Activated CD8-positive, alpha-beta memory T cell treated with anti-CD3 and anti-CD28 coated beads, Interleukin-2, amount 10 ng/mL, durations not matched to agents 7 days and 5 days (primary cell): ENCODE results near the gene COL28A1. TPM values are rescaled to one million over a fixed set of nuclear protein-coding genes. Genes with fewer than 3 reads are reported as not detected.
"Not testable (repeated sequence)": the region's sequence is repeated elsewhere in the genome, so short reads cannot be mapped to it uniquely, and the experiment has no call there.

Source experiments
- ATAC-seq: fragments of 150-1000 bp; cut with Tn5 transposase; one replicate; pipeline ENCODE4 v1.10.0; 2021; ENCODE audit warnings: moderate library complexity
- CTCF ChIA-PET: fragments of 350-600 bp; sonication (Branson Sonifier 250); formaldehyde crosslinking; loops from one replicate; lab custom pipeline; 2021; ENCODE audit warnings: antibody characterized with exemption; lab: Charles Lee
- DNase-seq: peaks from one replicate; pipeline ENCODE4 v3.0.0-alpha.2; 2020
- H3K27ac Mint-ChIP-seq: one replicate; pipeline ENCODE4 v1.8.0; 2021; ENCODE audit warnings: mild to moderate bottlenecking, mixed read lengths
- H3K27me3 Mint-ChIP-seq: one replicate; pipeline ENCODE4 v1.8.0; 2021; ENCODE audit warnings: mixed read lengths
- H3K36me3 Mint-ChIP-seq: one replicate; pipeline ENCODE4 v1.8.0; 2021; ENCODE audit warnings: mild to moderate bottlenecking, mixed read lengths
- H3K4me1 Mint-ChIP-seq: one replicate; pipeline ENCODE4 v1.8.0; 2021; ENCODE audit warnings: mixed read lengths
- H3K4me3 Mint-ChIP-seq: one replicate; pipeline ENCODE4 v1.8.0; 2021; ENCODE audit warnings: mild to moderate bottlenecking, moderate library complexity, mixed read lengths
- H3K9me3 Mint-ChIP-seq: one replicate; pipeline ENCODE4 v1.8.0; 2022; ENCODE audit warnings: low read depth, mixed read lengths
- total RNA-seq, 2 experiments: library from RNA; stranded (reverse); gene quantifications; one replicate each; pipeline ENCODE4 v1.2.3, GENCODE V29; 2021

Gene COL28A1
- total RNA-seq, 2 experiments from 2014 or later = not detected

- Mint-ChIP-seq H3K27ac (no peak overlapping the region), H3K4me3 (no peak overlapping the region), H3K36me3 (no peaks in the 10 kb centered on the region), H3K4me1 (no peaks in the 10 kb centered on the region), H3K27me3 (no peaks in the 10 kb centered on the region), H3K9me3 (no peaks in the 10 kb centered on the region)
- ATAC-seq (no peak), DNase-seq (no peak)
- CTCF ChIA-PET = no interaction called here
Measured at GRCh38 chr7:7399707-7400106, 136.0 kb downstream of the COL28A1 start.

GRCh38 chr7:7395785-7396184 lies 139.9 kb downstream of the COL28A1 start:
- H3K4me1 Mint-ChIP-seq = no peaks in the 10 kb centered on the region
- ATAC-seq (no peak), DNase-seq (no peak)
- CTCF ChIA-PET = no interaction called here
- no peak overlapping the region for H3K4me3 Mint-ChIP-seq
- H3K27ac Mint-ChIP-seq = no peak overlapping the region
- H3K36me3 Mint-ChIP-seq = no peaks in the 10 kb centered on the region
- H3K27me3 Mint-ChIP-seq = peaks cover 6% of the 10 kb centered on the region
- no peaks in the 10 kb centered on the region for H3K9me3 Mint-ChIP-seq

- H3K4me1 Mint-ChIP-seq, ATAC-seq, CTCF ChIA-PET, H3K27me3 Mint-ChIP-seq, H3K36me3 Mint-ChIP-seq, H3K9me3 Mint-ChIP-seq, H3K27ac Mint-ChIP-seq, DNase-seq, H3K4me3 Mint-ChIP-seq: not testable (repeated sequence)
Measured at GRCh38 chr7:7388164-7388563, 147.5 kb downstream of the COL28A1 start.

- H3K9me3 Mint-ChIP-seq = no peaks in the 10 kb centered on the region
Measured at GRCh38 chr7:7385421-7385820, 150.3 kb downstream of the COL28A1 start.

GRCh38 chr7:7384228-7384627 lies 151.4 kb downstream of the COL28A1 start:
- no peaks in the 10 kb centered on the region for H3K27me3 Mint-ChIP-seq
- no peaks in the 10 kb centered on the region for H3K36me3 Mint-ChIP-seq
- ATAC-seq = no peak
- no peaks in the 10 kb centered on the region for H3K9me3 Mint-ChIP-seq
- CTCF ChIA-PET = no interaction called here
- H3K4me3 Mint-ChIP-seq = no peak overlapping the region
- H3K27ac Mint-ChIP-seq = no peak overlapping the region
- H3K4me1 Mint-ChIP-seq = no peaks in the 10 kb centered on the region
- no peak for DNase-seq

More at GRCh38 chr7:7385421-7385820, 150.3 kb downstream of the COL28A1 start:
- ATAC-seq (no peak), DNase-seq (no peak)
- Mint-ChIP-seq H3K4me3 (no peak overlapping the region), H3K4me1 (no peaks in the 10 kb centered on the region), H3K27me3 (no peaks in the 10 kb centered on the region), H3K36me3 (no peaks in the 10 kb centered on the region), H3K27ac (no peak overlapping the region)
- CTCF ChIA-PET = interaction anchor here (0.8 kb wide), 1 partner anchor 272 kb away, joined by 3 read pairs; no protein-coding TSS in a partner anchor

- Mint-ChIP-seq H3K4me3 (no peak overlapping the region), H3K27ac (no peak overlapping the region), H3K36me3 (no peaks in the 10 kb centered on the region), H3K9me3 (no peaks in the 10 kb centered on the region), H3K4me1 (no peaks in the 10 kb centered on the region), H3K27me3 (no peaks in the 10 kb centered on the region)
- DNase-seq (no peak), ATAC-seq (no peak)
- CTCF ChIA-PET = no interaction called here
Measured at GRCh38 chr7:7375538-7375937, 160.1 kb downstream of the COL28A1 start.

- ATAC-seq (no peak), DNase-seq (no peak)
- Mint-ChIP-seq H3K4me3 (no peak overlapping the region), H3K9me3 (no peaks in the 10 kb centered on the region), H3K4me1 (no peaks in the 10 kb centered on the region), H3K36me3 (no peaks in the 10 kb centered on the region), H3K27me3 (no peaks in the 10 kb centered on the region), H3K27ac (no peak overlapping the region)
- CTCF ChIA-PET = no interaction called here
Measured at GRCh38 chr7:7370076-7370475, 165.6 kb downstream of the COL28A1 start.

GRCh38 chr7:7369134-7369533 lies 166.5 kb downstream of the COL28A1 start:
- Mint-ChIP-seq H3K4me1 (no peaks in the 10 kb centered on the region), H3K27ac (no peak overlapping the region), H3K27me3 (no peaks in the 10 kb centered on the region), H3K36me3 (no peaks in the 10 kb centered on the region), H3K4me3 (no peak overlapping the region), H3K9me3 (no peaks in the 10 kb centered on the region)
- ATAC-seq (no peak), DNase-seq (no peak)
- CTCF ChIA-PET = no interaction called here

- Mint-ChIP-seq H3K27me3 (peaks cover 2% of the 10 kb centered on the region), H3K9me3 (no peaks in the 10 kb centered on the region), H3K27ac (no peak overlapping the region), H3K36me3 (no peaks in the 10 kb centered on the region), H3K4me1 (no peaks in the 10 kb centered on the region), H3K4me3 (no peak overlapping the region)
- no peak for ATAC-seq
- CTCF ChIA-PET = no interaction called here
- no peak for DNase-seq
Measured at GRCh38 chr7:7354674-7355073, 181.0 kb downstream of the COL28A1 start.

- no peak for DNase-seq
- Mint-ChIP-seq H3K4me3 (no peak overlapping the region), H3K27ac (no peak overlapping the region), H3K4me1 (no peaks in the 10 kb centered on the region), H3K27me3 (peaks cover 2% of the 10 kb centered on the region), H3K9me3 (no peaks in the 10 kb centered on the region), H3K36me3 (no peaks in the 10 kb centered on the region)
- CTCF ChIA-PET = no interaction called here
- ATAC-seq = no peak
Measured at GRCh38 chr7:7352845-7353244, 182.8 kb downstream of the COL28A1 start.

- Mint-ChIP-seq H3K4me3 (no peak overlapping the region), H3K27me3 (peaks cover 2% of the 10 kb centered on the region), H3K4me1 (no peaks in the 10 kb centered on the region), H3K27ac (no peak overlapping the region), H3K9me3 (no peaks in the 10 kb centered on the region), H3K36me3 (no peaks in the 10 kb centered on the region)
- DNase-seq = no peak
- no peak for ATAC-seq
- CTCF ChIA-PET = no interaction called here
Measured at GRCh38 chr7:7351832-7352231, 183.8 kb downstream of the COL28A1 start.

- CTCF ChIA-PET = no interaction called here
- ATAC-seq (no peak), DNase-seq (no peak)
- Mint-ChIP-seq H3K4me3 (no peak overlapping the region), H3K9me3 (no peaks in the 10 kb centered on the region), H3K36me3 (no peaks in the 10 kb centered on the region), H3K27ac (no peak overlapping the region), H3K27me3 (peaks cover 6% of the 10 kb centered on the region), H3K4me1 (no peaks in the 10 kb centered on the region)
Measured at GRCh38 chr7:7351156-7351555, 184.5 kb downstream of the COL28A1 start.

- Mint-ChIP-seq H3K27ac (no peak overlapping the region), H3K27me3 (peaks cover 17% of the 10 kb centered on the region), H3K36me3 (no peaks in the 10 kb centered on the region), H3K4me3 (no peak overlapping the region), H3K9me3 (no peaks in the 10 kb centered on the region), H3K4me1 (no peaks in the 10 kb centered on the region)
- CTCF ChIA-PET = no interaction called here
- no peak for DNase-seq
- ATAC-seq = no peak
Measured at GRCh38 chr7:7349156-7349555, 186.5 kb downstream of the COL28A1 start.

- Mint-ChIP-seq H3K27ac (no peak overlapping the region), H3K4me1 (no peaks in the 10 kb centered on the region), H3K4me3 (no peak overlapping the region), H3K9me3 (no peaks in the 10 kb centered on the region), H3K27me3 (peaks cover 18% of the 10 kb centered on the region), H3K36me3 (peaks cover 1% of the 10 kb centered on the region)
- CTCF ChIA-PET = interaction anchor here (0.6 kb wide), 1 partner anchor 777 kb away, joined by 5 read pairs; no protein-coding TSS in a partner anchor
- ATAC-seq (no peak), DNase-seq (no peak)
Measured at GRCh38 chr7:7347045-7347444, 188.6 kb downstream of the COL28A1 start.

- Mint-ChIP-seq H3K9me3 (no peaks in the 10 kb centered on the region), H3K4me3 (no peak overlapping the region), H3K36me3 (peaks cover 1% of the 10 kb centered on the region), H3K4me1 (no peaks in the 10 kb centered on the region), H3K27ac (no peak overlapping the region), H3K27me3 (peaks cover 18% of the 10 kb centered on the region)
- DNase-seq = no peak
- CTCF ChIA-PET = no interaction called here
- no peak for ATAC-seq
Measured at GRCh38 chr7:7344583-7344982, 191.1 kb downstream of the COL28A1 start.
